ENCODE data around the gene SNRNP48.

Gene SNRNP48

GRCh38 chr6:7572213-7572943, 17.6 kb upstream of the SNRNP48 start:
- no peak overlapping the region for H3K27ac Mint-ChIP-seq
- H3K9me3 Mint-ChIP-seq: no peaks in the 10 kb centered on the region
- DNase-seq: no peak
- H3K4me3 Mint-ChIP-seq: no peak overlapping the region
- CTCF ChIA-PET: no interaction called here
- no peaks in the 10 kb centered on the region for H3K36me3 Mint-ChIP-seq
- H3K4me1 Mint-ChIP-seq: no peaks in the 10 kb centered on the region
- H3K27me3 Mint-ChIP-seq: peaks cover 36% of the 10 kb centered on the region

GRCh38 chr6:7574500-7574899, 15.5 kb upstream of the SNRNP48 start:
- peaks cover 32% of the 10 kb centered on the region for H3K27me3 Mint-ChIP-seq
- no peaks in the 10 kb centered on the region for H3K4me1 Mint-ChIP-seq
- H3K4me3 Mint-ChIP-seq: no peak overlapping the region
- H3K27ac Mint-ChIP-seq: no peak overlapping the region
- DNase-seq: no peak
- CTCF ChIA-PET: no interaction called here
- no peaks in the 10 kb centered on the region for H3K9me3 Mint-ChIP-seq
- no peaks in the 10 kb centered on the region for H3K36me3 Mint-ChIP-seq

- CTCF ChIA-PET: no interaction called here
Measured at GRCh38 chr6:7578516-7578915, 11.5 kb upstream of the SNRNP48 start.

GRCh38 chr6:7578931-7579330, 11.1 kb upstream of the SNRNP48 start:
- H3K9me3 Mint-ChIP-seq: no peaks in the 10 kb centered on the region
- CTCF ChIA-PET: no interaction called here
- no peak overlapping the region for H3K4me3 Mint-ChIP-seq
- DNase-seq: no peak
- no peaks in the 10 kb centered on the region for H3K4me1 Mint-ChIP-seq
- H3K27me3 Mint-ChIP-seq: peaks cover 30% of the 10 kb centered on the region
- no peaks in the 10 kb centered on the region for H3K36me3 Mint-ChIP-seq
- H3K27ac Mint-ChIP-seq: no peak overlapping the region

More at GRCh38 chr6:7578516-7578915, 11.5 kb upstream of the SNRNP48 start:
- DNase-seq: no peak
- Mint-ChIP-seq H3K36me3 (no peaks in the 10 kb centered on the region), H3K4me3 (no peak overlapping the region), H3K4me1 (no peaks in the 10 kb centered on the region), H3K27ac (no peak overlapping the region), H3K9me3 (no peaks in the 10 kb centered on the region), H3K27me3 (peaks cover 29% of the 10 kb centered on the region)

- Mint-ChIP-seq H3K4me3 (no peak overlapping the region), H3K36me3 (no peaks in the 10 kb centered on the region), H3K9me3 (no peaks in the 10 kb centered on the region), H3K27ac (no peak overlapping the region), H3K4me1 (no peaks in the 10 kb centered on the region), H3K27me3 (peaks cover 28% of the 10 kb centered on the region)
- CTCF ChIA-PET: no interaction called here
- DNase-seq: no peak
Measured at GRCh38 chr6:7579851-7580250, 10.1 kb upstream of the SNRNP48 start.

GRCh38 chr6:7580537-7580926, 9.5 kb upstream of the SNRNP48 start:
- Mint-ChIP-seq H3K4me1 (no peaks in the 10 kb centered on the region), H3K36me3 (no peaks in the 10 kb centered on the region), H3K9me3 (no peaks in the 10 kb centered on the region), H3K27ac (no peak overlapping the region), H3K27me3 (peaks cover 32% of the 10 kb centered on the region), H3K4me3 (no peak overlapping the region)
- DNase-seq: no peak
- CTCF ChIA-PET: interaction anchor here (0.8 kb wide), 1 partner anchor 16 kb away, joined by 3 read pairs; no protein-coding TSS in a partner anchor

GRCh38 chr6:7580927-7581618, 8.9 kb upstream of the SNRNP48 start:
- Mint-ChIP-seq H3K4me3 (no peak overlapping the region), H3K4me1 (no peaks in the 10 kb centered on the region), H3K27me3 (peaks cover 33% of the 10 kb centered on the region), H3K27ac (no peak overlapping the region), H3K9me3 (no peaks in the 10 kb centered on the region), H3K36me3 (no peaks in the 10 kb centered on the region)
- no peak for DNase-seq
- CTCF ChIA-PET: interaction anchor here (0.8 kb wide), 1 partner anchor 16 kb away, joined by 3 read pairs; no protein-coding TSS in a partner anchor

- Mint-ChIP-seq H3K27me3 (peaks cover 24% of the 10 kb centered on the region), H3K9me3 (no peaks in the 10 kb centered on the region), H3K27ac (no peak overlapping the region), H3K36me3 (peaks cover 2% of the 10 kb centered on the region), H3K4me1 (peaks cover 11% of the 10 kb centered on the region), H3K4me3 (no peak overlapping the region)
- CTCF ChIA-PET: no interaction called here
- no peak for DNase-seq
Measured at GRCh38 chr6:7585287-7585930, 4.6 kb upstream of the SNRNP48 start.

- DNase-seq: no peak
- CTCF ChIA-PET: no interaction called here
- Mint-ChIP-seq H3K36me3 (peaks cover 10% of the 10 kb centered on the region), H3K27ac (no peak overlapping the region), H3K4me3 (no peak overlapping the region), H3K27me3 (peaks cover 22% of the 10 kb centered on the region), H3K4me1 (peaks cover 31% of the 10 kb centered on the region), H3K9me3 (no peaks in the 10 kb centered on the region)
Measured at GRCh38 chr6:7587631-7588100, 2.3 kb upstream of the SNRNP48 start.

- CTCF ChIA-PET: no interaction called here
- H3K27ac Mint-ChIP-seq: no peak overlapping the region
- no peak overlapping the region for H3K4me3 Mint-ChIP-seq
- H3K4me1 Mint-ChIP-seq: peaks cover 32% of the 10 kb centered on the region
- peaks cover 16% of the 10 kb centered on the region for H3K36me3 Mint-ChIP-seq
- H3K9me3 Mint-ChIP-seq: no peaks in the 10 kb centered on the region
- peaks cover 13% of the 10 kb centered on the region for H3K27me3 Mint-ChIP-seq
- no peak for DNase-seq
Measured at GRCh38 chr6:7588506-7588905, 1.5 kb upstream of the SNRNP48 start.

GRCh38 chr6:7589221-7589620, 777 bp upstream of the SNRNP48 start:
- Mint-ChIP-seq H3K27me3 (peaks cover 11% of the 10 kb centered on the region), H3K4me1 (peaks cover 32% of the 10 kb centered on the region), H3K36me3 (peaks cover 16% of the 10 kb centered on the region), H3K27ac (no peak overlapping the region), H3K9me3 (no peaks in the 10 kb centered on the region), H3K4me3 (peak overlapping the region; percentile 99)
- CTCF ChIA-PET: no interaction called here
- no peak for DNase-seq

- peaks cover 26% of the 10 kb centered on the region for H3K36me3 Mint-ChIP-seq
- CTCF ChIA-PET: interaction anchor here (1.4 to 1.6 kb wide), 2 partner anchors 24 to 202 kb away, joined by 3 to 4 read pairs; partner anchors contain the start of genes CAGE1 and RIOK1
- peak overlapping the region; percentile 56 for H3K27ac Mint-ChIP-seq
- no peaks in the 10 kb centered on the region for H3K27me3 Mint-ChIP-seq
- peaks cover 32% of the 10 kb centered on the region for H3K4me1 Mint-ChIP-seq
- peak overlapping the region; percentile 99 for H3K4me3 Mint-ChIP-seq
- H3K9me3 Mint-ChIP-seq: no peaks in the 10 kb centered on the region
- no peak for DNase-seq
Measured at GRCh38 chr6:7590918-7591302, 912 bp downstream of the SNRNP48 start.

- no peaks in the 10 kb centered on the region for H3K9me3 Mint-ChIP-seq
- no peaks in the 10 kb centered on the region for H3K27me3 Mint-ChIP-seq
- H3K4me3 Mint-ChIP-seq: peak overlapping the region; percentile 31
- no peak overlapping the region for H3K27ac Mint-ChIP-seq
- no peak for DNase-seq
- peaks cover 32% of the 10 kb centered on the region for H3K4me1 Mint-ChIP-seq
- H3K36me3 Mint-ChIP-seq: peaks cover 33% of the 10 kb centered on the region
- CTCF ChIA-PET: interaction anchor here (1.0 to 1.6 kb wide), 2 partner anchors 12 to 23 kb away, joined by 3 to 4 read pairs; no protein-coding TSS in a partner anchor
Measured at GRCh38 chr6:7591770-7592169, 1.8 kb downstream of the SNRNP48 start.

- Mint-ChIP-seq H3K4me3 (no peak overlapping the region), H3K27me3 (no peaks in the 10 kb centered on the region), H3K36me3 (peaks cover 37% of the 10 kb centered on the region), H3K4me1 (peaks cover 32% of the 10 kb centered on the region), H3K9me3 (no peaks in the 10 kb centered on the region), H3K27ac (no peak overlapping the region)
- CTCF ChIA-PET: no interaction called here
- no peak for DNase-seq
Measured at GRCh38 chr6:7593229-7593628, 3.2 kb downstream of the SNRNP48 start.
